Astrocyte (in vitro differentiated cells and primary cell): ENCODE results near the gene ABCC11. TPM values are rescaled to one million over a fixed set of nuclear protein-coding genes. Genes with fewer than 3 reads are reported as not detected.
"Not testable (repeated sequence)": the region's sequence is repeated elsewhere in the genome, so short reads cannot be mapped to it uniquely, and the experiment has no call there.

Experiments
- DNase-seq: peaks from one replicate; pipeline ENCODE4 v3.0.0-alpha.2; 2010; ENCODE audit warnings: low read depth
- FAIRE-seq: peaks from 2 replicates; lab custom pipeline; 2011; peaks lifted over from hg19 to GRCh38; lab: Jason Lieb, UNC
- H2AFZ ChIP-seq: 2 replicates; pipeline ENCODE4 v1.6.0; 2012; ENCODE audit warnings: low read depth, low read length, inconsistent platforms
- H3K27ac ChIP-seq: 2 replicates; pipeline ENCODE4 v1.5.1; 2011; ENCODE audit warnings: low read depth, low read length, inconsistent platforms
- H3K27me3 ChIP-seq: 2 replicates; pipeline ENCODE4 v1.6.0; 2011; ENCODE audit warnings: low read length, inconsistent platforms; ENCODE audit not compliant: insufficient read depth
- H3K36me3 ChIP-seq: 2 replicates; pipeline ENCODE4 v1.5.1; 2011; ENCODE audit warnings: low read length, inconsistent platforms; ENCODE audit not compliant: insufficient read depth
- H3K4me1 ChIP-seq: 2 replicates; pipeline ENCODE4 v1.5.1; 2011; ENCODE audit warnings: low read length, inconsistent platforms; ENCODE audit not compliant: insufficient read depth
- H3K4me2 ChIP-seq: 2 replicates; pipeline ENCODE4 v1.6.0; 2012; ENCODE audit warnings: low read length, inconsistent platforms
- H3K4me3 ChIP-seq: 2 replicates; pipeline ENCODE4 v1.5.1; 2011; ENCODE audit warnings: low read depth, mild to moderate bottlenecking, low read length, inconsistent platforms; ENCODE audit not compliant: insufficient read depth
- H3K79me2 ChIP-seq: 2 replicates; pipeline ENCODE4 v1.6.0; 2012; ENCODE audit warnings: mild to moderate bottlenecking, low read length, inconsistent platforms; ENCODE audit not compliant: insufficient read depth
- H3K9ac ChIP-seq: 2 replicates; pipeline ENCODE4 v1.6.0; 2012; ENCODE audit warnings: mild to moderate bottlenecking, low read length, inconsistent platforms
- H3K9me3 ChIP-seq: 2 replicates; pipeline ENCODE4 v1.5.1; 2012; ENCODE audit warnings: low read depth, mild to moderate bottlenecking, low read length, inconsistent platforms; ENCODE audit not compliant: insufficient read depth
- H4K20me1 ChIP-seq: 2 replicates; pipeline ENCODE4 v1.6.0; 2012; ENCODE audit warnings: low read length, inconsistent platforms; ENCODE audit not compliant: insufficient read depth
- H3K27ac Mint-ChIP-seq: one replicate; pipeline ENCODE4 v1.8.0; 2021; ENCODE audit warnings: mild to moderate bottlenecking, mixed read lengths; ENCODE audit not compliant: unreplicated experiment
- H3K27me3 Mint-ChIP-seq: one replicate; pipeline ENCODE4 v1.8.0; 2021; ENCODE audit warnings: low read depth, mixed read lengths; ENCODE audit not compliant: unreplicated experiment
- H3K36me3 Mint-ChIP-seq: one replicate; pipeline ENCODE4 v1.8.0; 2021; ENCODE audit warnings: low read depth, mixed read lengths; ENCODE audit not compliant: unreplicated experiment
- H3K4me1 Mint-ChIP-seq: one replicate; pipeline ENCODE4 v1.8.0; 2021; ENCODE audit warnings: low read depth, mixed read lengths; ENCODE audit not compliant: unreplicated experiment
- H3K4me3 Mint-ChIP-seq: one replicate; pipeline ENCODE4 v1.8.0; 2021; ENCODE audit warnings: mild to moderate bottlenecking, moderate library complexity, mixed read lengths; ENCODE audit not compliant: unreplicated experiment
- H3K9me3 Mint-ChIP-seq: one replicate; pipeline ENCODE4 v1.8.0; 2021; ENCODE audit warnings: mild to moderate bottlenecking, mixed read lengths; ENCODE audit not compliant: unreplicated experiment
- CTCF ChIP-seq: IDR thresholded peaks from 2 replicates; pipeline ENCODE4 v1.5.1; 2011; ENCODE audit warnings: low read depth, mild to moderate bottlenecking, inconsistent platforms, low read length, moderate library complexity; ENCODE audit not compliant: insufficient read depth
- EZH2 ChIP-seq: IDR thresholded peaks from 2 replicates; pipeline ENCODE4 v1.6.1; 2012; ENCODE audit warnings: mild to moderate bottlenecking, low read length, inconsistent platforms; ENCODE audit not compliant: insufficient read depth
- total RNA-seq: library from RNA; stranded (reverse); gene quantifications from 2 replicates; pipeline ENCODE4 v1.2.1, GENCODE V29; 2021

Gene ABCC11
- total RNA-seq, 1 donor from 2014 or later, result 0.32 TPM

DNA sequence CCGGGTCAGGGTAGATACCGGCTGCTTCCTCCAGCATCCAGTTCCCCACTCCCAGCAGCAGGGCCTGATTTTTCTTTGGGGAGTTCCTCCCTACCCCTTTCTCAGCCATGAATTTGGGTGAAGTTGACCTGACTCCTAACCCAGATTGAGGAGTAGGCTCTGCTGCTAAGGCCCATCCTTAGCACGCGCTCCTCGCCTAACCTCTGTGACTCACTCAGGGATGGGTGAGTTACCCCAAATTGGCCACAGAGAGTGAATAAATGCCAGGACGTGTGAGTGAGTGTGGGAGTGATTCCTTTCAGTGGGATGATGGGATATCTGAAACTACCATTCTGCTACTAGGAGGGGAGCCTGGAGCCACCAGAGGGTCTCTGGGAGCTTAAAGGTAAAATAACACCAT is 62.7 kb downstream of the ABCC11 start:
- no peak overlapping the region for H3K4me3 ChIP-seq
- Mint-ChIP-seq H3K36me3 (peaks cover 4% of the 10 kb centered on the region), H3K27ac (no peak overlapping the region), H3K9me3 (no peaks in the 10 kb centered on the region), H3K4me1 (no peaks in the 10 kb centered on the region), H3K4me3 (no peak overlapping the region), H3K27me3 (peaks cover 12% of the 10 kb centered on the region)
- no peak overlapping the region for H3K27ac ChIP-seq
- no peaks in the 10 kb centered on the region for H3K4me1 ChIP-seq
- no peak for FAIRE-seq
- H3K9ac ChIP-seq, result no peak overlapping the region
- TF ChIP-seq CTCF, result no peak
- no peak for TF ChIP-seq EZH2
- H3K79me2 ChIP-seq, result no peaks in the 10 kb centered on the region
- peaks cover 9% of the 10 kb centered on the region for H3K27me3 ChIP-seq
- H4K20me1 ChIP-seq, result no peaks in the 10 kb centered on the region
- no peak overlapping the region for H2AFZ ChIP-seq
- DNase-seq, result no peak
- no peak overlapping the region for H3K4me2 ChIP-seq
- H3K9me3 ChIP-seq, result no peaks in the 10 kb centered on the region
- no peaks in the 10 kb centered on the region for H3K36me3 ChIP-seq

GRCh38 chr16:48182979-48183537 is 64.3 kb downstream of the ABCC11 start:
- no peak for DNase-seq
- Mint-ChIP-seq H3K9me3 (peaks cover 1% of the 10 kb centered on the region), H3K27me3 (peaks cover 17% of the 10 kb centered on the region), H3K36me3 (peaks cover 2% of the 10 kb centered on the region), H3K4me3 (no peak overlapping the region), H3K27ac (no peak overlapping the region), H3K4me1 (no peaks in the 10 kb centered on the region)
- peaks cover 9% of the 10 kb centered on the region for H3K27me3 ChIP-seq
- no peak for FAIRE-seq
- TF ChIP-seq EZH2 (no peak), CTCF (no peak)
- no peak overlapping the region for H3K27ac ChIP-seq
- H3K4me1 ChIP-seq, result no peaks in the 10 kb centered on the region
- H4K20me1 ChIP-seq, result no peaks in the 10 kb centered on the region
- H3K4me3 ChIP-seq, result no peak overlapping the region
- H3K9ac ChIP-seq, result no peak overlapping the region
- H3K9me3 ChIP-seq, result no peaks in the 10 kb centered on the region
- no peaks in the 10 kb centered on the region for H3K79me2 ChIP-seq
- no peak overlapping the region for H3K4me2 ChIP-seq
- H3K36me3 ChIP-seq, result no peaks in the 10 kb centered on the region
- H2AFZ ChIP-seq, result no peak overlapping the region

- H3K27ac Mint-ChIP-seq, H3K27me3 ChIP-seq, H3K4me3 Mint-ChIP-seq, H3K27ac ChIP-seq, H3K36me3 Mint-ChIP-seq, H3K4me2 ChIP-seq, H2AFZ ChIP-seq, H3K9me3 ChIP-seq, DNase-seq, H3K9me3 Mint-ChIP-seq, FAIRE-seq, H4K20me1 ChIP-seq, H3K4me1 Mint-ChIP-seq, H3K4me1 ChIP-seq, H3K36me3 ChIP-seq, H3K79me2 ChIP-seq, H3K4me3 ChIP-seq, H3K9ac ChIP-seq: not testable (repeated sequence)
- H3K27me3 Mint-ChIP-seq, result peaks cover 29% of the 10 kb centered on the region
Measured at GRCh38 chr16:48181746-48182520, 65.4 kb downstream of the ABCC11 start.
